GM18870 (cell line): ENCODE data around the gene AGAP3.
"Not testable (repeated sequence)": the region's sequence is repeated elsewhere in the genome, so short reads cannot be mapped to it uniquely, and the experiment has no call there.

ENCODE experiments used
- ATAC-seq: cut with Tn5 transposase; IDR thresholded peaks from one replicate; pipeline ENCODE4 v1.9.1; 2021; ENCODE audit warnings: moderate library complexity; ENCODE audit not compliant: unreplicated experiment

AGAP3 gene

DNA sequence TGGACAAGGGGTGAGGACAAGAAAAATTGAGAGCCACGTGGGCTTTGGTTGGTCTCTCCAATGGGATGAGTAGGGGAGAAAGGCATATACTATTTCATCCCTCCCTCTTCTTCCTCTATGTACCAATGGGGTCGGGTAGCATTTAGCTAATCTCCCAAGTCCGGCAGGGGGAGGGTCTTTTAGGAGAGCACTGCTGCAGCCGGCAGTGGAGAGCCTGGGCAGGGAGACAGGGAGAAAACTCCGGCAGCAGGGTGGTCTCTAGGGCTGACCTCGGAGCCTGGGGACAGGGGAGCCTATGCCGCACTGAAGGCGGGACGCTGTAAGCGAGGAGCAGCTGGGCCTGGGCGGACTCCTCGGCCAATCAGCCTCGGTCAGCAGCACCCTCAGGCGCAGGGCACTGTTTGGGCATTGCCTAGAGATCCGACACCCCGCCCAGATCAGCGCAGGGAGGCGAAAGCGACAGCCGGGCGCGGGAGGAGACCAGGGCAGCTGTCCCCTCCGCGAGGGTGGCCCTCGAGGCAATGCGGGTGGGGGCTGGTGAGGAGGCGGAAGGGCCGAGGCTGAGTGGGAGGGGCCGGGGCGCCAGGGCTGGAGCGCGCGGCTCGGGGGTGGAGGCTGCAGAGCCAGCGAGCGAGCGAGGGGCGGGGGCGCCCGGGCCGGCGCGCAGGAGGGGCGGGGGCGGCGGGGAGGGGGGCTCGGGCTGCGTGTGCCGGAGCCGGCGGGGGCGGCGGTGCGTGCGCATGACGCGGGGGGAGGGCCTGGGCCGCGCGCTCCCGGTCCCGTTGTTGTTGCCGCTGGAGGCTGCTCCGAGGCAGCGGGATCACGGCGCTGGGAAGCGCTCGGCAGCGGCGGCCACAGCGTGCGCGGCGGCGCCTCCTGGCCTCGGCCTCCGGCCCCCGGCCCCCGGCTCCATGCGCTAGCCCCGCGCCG, at the start of gene AGAP3:
TSS of gene AGAP3 (plus strand) at position 785 of the 930 bp plus-strand sequence. CDS start 267 bp downstream, outside the sequence.
- ATAC-seq = no peak

GRCh38 chr7:151038951-151039849, 47.1 kb upstream of the AGAP3 start:
- ATAC-seq = no peak

- no peak for ATAC-seq
These were observed 46.3 kb upstream of the AGAP3 start for GRCh38 chr7:151039850-151040548.

GRCh38 chr7:151040616-151041375, 45.5 kb upstream of the AGAP3 start:
- ATAC-seq = no peak

- not testable (repeated sequence) for ATAC-seq
These were observed 42.8 kb upstream of the AGAP3 start for GRCh38 chr7:151043449-151043848.

DNA sequence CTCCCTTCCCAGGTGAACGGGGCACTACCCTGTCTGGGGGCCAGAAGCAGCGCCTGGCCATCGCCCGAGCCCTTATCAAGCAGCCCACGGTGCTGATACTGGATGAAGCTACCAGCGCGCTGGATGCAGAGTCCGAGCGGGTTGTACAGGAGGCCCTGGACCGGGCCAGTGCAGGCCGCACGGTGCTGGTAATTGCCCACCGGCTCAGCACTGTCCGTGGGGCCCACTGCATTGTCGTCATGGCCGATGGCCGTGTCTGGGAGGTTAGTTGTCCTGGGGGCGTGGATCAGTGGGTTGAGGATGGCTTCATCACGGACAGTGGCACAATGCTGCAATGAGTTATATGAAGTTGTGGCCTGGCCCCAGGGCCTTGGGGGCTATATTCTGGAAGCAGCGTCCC, 42.3 kb upstream of the AGAP3 start:
- no peak for ATAC-seq

GRCh38 chr7:151045262-151045661, 41.0 kb upstream of the AGAP3 start:
- ATAC-seq = no peak

DNA sequence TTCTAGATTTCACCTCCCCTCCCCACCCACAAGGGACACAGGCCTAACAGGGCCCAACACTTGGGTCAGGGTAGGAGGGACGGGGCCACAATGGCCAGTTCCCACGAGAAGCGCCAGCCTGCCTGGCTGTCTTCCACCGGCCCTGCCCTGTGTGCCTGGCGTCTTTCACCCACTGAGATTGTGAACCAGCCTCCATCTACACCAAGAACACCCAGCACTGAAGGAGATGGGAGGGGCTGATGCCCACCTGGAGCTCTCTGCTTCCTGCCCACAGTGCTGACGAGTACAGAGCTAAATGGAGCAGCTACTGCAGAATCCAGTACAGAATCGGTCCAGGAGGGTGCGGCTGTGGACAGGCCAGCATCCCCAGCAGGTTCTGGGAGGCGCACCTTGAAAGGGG, 40.3 kb upstream of the AGAP3 start:
- no peak for ATAC-seq

DNA sequence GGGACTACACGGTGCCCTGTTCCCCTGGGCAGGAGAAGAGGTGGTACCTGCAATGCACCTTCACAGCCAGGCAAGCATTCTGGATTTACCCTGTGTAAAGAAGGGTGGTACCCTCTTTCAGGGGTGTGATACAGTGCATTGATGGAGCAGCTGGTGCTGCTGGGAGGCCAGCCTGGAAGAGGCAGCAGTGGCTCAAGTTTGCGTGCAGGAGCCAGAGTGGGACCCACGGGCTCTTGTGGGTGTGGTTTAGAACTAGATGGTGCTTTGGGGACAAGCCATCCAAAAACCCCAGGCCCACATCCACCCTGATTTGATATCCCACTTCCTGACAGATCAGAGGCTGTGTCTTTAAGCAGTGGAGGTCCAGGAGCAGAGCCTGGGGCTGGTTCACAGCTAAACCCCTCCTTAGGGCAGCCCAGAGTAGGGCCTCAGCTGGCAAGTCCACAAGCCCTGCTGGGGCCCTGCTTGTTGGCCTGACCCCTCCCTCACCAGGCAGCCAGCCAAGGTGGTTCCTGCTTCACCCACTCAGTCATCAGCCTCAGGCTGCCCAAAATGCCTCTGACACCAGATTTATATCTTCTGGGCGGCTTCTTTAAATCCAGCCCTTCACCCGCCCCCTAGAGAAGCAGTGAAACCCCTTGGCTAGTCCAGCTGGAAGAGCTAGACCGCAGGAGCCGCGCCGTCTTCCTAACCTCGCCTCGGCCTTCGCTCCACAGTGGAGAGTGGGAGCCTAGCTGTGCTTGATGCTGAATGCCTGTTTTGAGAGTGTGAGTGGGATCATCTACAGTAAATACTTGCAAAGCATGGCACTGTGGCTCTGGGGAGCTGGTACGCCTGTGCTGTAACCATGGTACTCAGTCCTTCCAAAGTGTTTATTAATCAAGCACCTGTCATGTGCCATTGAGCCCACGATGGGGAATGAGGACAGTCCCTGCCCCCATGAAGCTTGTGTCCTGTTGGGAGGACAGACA, 39.4 kb upstream of the AGAP3 start:
- no peak for ATAC-seq

GRCh38 chr7:151047976-151048815, 38.1 kb upstream of the AGAP3 start, which contains the start of gene ASIC3:
Gene ASIC3, plus strand, starts transcription at chr7:151048531. Its CDS starts 355 bp downstream, at chr7:151048886.
- no peak for ATAC-seq

- no peak for ATAC-seq
These were observed 37.3 kb upstream of the AGAP3 start for GRCh38 chr7:151048911-151049463.

- ATAC-seq = no peak
These were observed 35.2 kb upstream of the AGAP3 start for GRCh38 chr7:151051108-151051507.

- ATAC-seq = no peak
These were observed 33.2 kb upstream of the AGAP3 start for GRCh38 chr7:151053096-151053495.

DNA sequence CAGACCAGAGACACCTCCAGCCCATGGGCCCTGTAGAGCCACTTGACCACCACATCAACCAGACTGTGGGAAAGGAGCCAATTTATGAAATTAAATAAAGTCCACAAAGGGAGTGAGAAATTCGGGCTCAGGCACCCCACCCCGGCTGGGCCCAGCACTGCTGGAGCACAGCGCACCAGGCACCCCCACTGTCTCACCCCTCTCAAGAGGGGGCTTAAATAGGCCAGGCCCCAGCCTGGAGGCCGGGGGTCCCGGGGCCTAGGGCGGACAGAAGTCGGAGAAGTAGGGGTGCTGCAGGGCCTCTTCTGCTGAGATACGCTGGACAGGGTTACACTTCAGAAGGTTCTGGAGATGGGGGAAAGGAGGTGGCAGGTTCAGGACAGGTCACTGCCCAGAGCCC, 32.5 kb upstream of the AGAP3 start:
- no peak for ATAC-seq

- ATAC-seq = no peak
These were observed 30.0 kb upstream of the AGAP3 start for GRCh38 chr7:151056283-151056665.

GRCh38 chr7:151056666-151057505, 29.4 kb upstream of the AGAP3 start:
- ATAC-seq = no peak

GRCh38 chr7:151057506-151057988, 28.7 kb upstream of the AGAP3 start, which contains the start of gene CDK5:
Gene CDK5, minus strand, starts transcription at chr7:151057897. Its CDS starts 49 bp downstream, at chr7:151057848.
- ATAC-seq = peak; percentile 30
